ENCODE measurements around the gene PER1.

DNA sequence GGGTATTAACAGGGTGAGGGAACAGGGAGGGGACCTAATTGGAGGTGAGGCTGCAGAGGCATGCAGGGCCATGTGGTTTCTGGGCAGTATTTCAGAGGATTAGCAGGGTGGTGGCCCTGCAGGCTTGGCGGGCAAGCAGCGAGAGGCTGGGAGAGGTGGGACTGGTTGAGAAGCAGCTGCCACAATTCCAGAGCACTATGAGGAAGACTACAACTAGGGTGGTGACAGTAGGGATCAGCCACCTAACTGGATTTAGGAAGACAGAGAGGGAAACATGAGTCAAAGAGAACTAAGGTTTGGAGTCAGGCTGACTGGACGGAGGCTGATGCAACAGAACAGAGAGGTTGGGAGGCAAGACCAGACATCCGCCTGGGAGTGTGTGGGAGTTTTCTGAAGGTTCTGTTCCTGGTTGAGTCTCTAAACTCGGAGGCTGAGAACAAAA is 46.2 kb downstream of the PER1 start:
- TF ChIP-seq, protein P1, sequence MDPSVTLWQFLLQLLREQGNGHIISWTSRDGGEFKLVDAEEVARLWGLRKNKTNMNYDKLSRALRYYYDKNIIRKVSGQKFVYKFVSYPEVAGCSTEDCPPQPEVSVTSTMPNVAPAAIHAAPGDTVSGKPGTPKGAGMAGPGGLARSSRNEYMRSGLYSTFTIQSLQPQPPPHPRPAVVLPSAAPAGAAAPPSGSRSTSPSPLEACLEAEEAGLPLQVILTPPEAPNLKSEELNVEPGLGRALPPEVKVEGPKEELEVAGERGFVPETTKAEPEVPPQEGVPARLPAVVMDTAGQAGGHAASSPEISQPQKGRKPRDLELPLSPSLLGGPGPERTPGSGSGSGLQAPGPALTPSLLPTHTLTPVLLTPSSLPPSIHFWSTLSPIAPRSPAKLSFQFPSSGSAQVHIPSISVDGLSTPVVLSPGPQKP (IDR thresholded peaks at IDR 0.05; ENCODE audit: borderline replicate concordance, low read depth, low read length): no peak
- TF ChIP-seq, protein P2, sequence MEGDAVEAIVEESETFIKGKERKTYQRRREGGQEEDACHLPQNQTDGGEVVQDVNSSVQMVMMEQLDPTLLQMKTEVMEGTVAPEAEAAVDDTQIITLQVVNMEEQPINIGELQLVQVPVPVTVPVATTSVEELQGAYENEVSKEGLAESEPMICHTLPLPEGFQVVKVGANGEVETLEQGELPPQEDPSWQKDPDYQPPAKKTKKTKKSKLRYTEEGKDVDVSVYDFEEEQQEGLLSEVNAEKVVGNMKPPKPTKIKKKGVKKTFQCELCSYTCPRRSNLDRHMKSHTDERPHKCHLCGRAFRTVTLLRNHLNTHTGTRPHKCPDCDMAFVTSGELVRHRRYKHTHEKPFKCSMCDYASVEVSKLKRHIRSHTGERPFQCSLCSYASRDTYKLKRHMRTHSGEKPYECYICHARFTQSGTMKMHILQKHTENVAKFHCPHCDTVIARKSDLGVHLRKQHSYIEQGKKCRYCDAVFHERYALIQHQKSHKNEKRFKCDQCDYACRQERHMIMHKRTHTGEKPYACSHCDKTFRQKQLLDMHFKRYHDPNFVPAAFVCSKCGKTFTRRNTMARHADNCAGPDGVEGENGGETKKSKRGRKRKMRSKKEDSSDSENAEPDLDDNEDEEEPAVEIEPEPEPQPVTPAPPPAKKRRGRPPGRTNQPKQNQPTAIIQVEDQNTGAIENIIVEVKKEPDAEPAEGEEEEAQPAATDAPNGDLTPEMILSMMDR (conservative IDR thresholded peaks at IDR 0.05; ENCODE audit: low read depth, low read length): no peak
- TF ChIP-seq POLR2A (IDR thresholded peaks at IDR 0.05; ENCODE audit: low read depth, low read length): no peak
- TF ChIP-seq FOS (IDR thresholded peaks at IDR 0.05; ENCODE audit: low read depth, low read length): no peak

Measured in IMR-90 (cell line).